Activated CD4-positive, alpha-beta T cell treated with anti-CD3 and anti-CD28 coated beads, Interleukin-2, amount 50 U/mL, for 24 hours (primary cell): Measurements from ENCODE around the gene RBMS3.
"Not testable (repeated sequence)": the region's sequence is repeated elsewhere in the genome, so short reads cannot be mapped to it uniquely, and the experiment has no call there.

Source experiments
- DNase-seq, 2 donors: peaks; one replicate each; pipeline ENCODE4 v3.0.0-alpha.2; 2020; ENCODE audit warnings: low read depth in 1 of 2, low spot score in 1 of 2

The RBMS3 gene

DNA sequence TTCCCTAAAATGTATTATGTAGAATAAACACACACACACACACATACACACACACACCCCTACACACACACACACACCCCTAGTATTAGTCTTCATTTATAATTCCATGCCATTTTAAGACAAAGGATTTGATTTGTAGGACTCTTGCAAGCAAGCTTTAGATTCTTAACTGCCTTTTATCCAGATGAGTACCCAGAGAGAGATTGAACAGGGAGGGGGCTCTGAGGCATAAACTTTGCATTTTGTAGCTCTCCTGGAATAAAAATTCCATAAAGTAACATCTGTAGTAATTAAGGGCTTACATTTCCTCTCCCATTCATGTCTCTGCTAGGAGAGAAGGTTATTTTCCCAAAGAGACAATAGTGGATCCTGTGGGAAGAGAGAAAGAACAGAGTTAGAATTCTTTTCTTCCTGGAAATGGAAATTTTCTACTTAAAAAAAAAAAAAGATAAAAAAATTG is 479.4 kb downstream of the RBMS3 start:
- DNase-seq = no peak

DNA sequence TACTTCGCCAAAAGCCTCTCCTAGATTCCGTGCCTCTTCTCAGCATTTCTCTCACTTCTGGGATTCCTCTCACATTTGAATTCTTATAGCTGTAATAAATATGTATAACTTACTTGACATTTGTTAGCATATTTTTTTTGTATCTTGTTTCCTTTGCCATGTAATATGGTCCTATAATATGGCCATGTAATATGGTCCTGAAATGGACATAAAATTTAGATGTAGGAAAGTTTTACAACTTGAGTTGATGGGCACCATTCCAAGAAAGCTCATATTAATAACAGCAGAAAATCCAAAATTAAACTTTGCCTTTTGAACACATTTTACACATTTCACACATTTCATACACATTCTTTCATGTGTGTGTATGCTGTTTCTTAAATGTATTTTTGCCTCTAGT is 480.6 kb downstream of the RBMS3 start:
- no peak for DNase-seq

DNA sequence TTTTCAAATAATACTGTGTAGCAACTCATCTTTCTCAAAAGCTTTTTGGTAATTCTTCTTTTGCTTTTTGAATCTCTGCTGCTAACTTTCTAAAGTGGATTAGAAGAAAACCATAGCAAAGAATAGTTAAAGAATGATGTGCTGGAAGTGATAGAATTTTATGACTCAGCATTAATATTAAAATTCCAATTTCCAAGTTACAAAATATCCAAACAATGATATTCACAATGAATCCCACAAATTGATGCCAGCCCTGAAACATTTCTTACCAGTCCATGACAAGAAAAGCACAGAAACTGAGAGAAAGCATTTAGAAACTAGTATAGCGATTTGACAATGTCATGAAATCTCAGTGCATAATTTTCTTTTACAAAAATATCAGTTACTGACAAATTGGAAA is 482.2 kb downstream of the RBMS3 start:
- no peak for DNase-seq

GRCh38 chr3:29764041-29764440 is 483.2 kb downstream of the RBMS3 start:
- no peak for DNase-seq

- DNase-seq = no peak
Observed at GRCh38 chr3:29764603-29765254, 483.9 kb downstream of the RBMS3 start.

- no peak for DNase-seq
Observed at GRCh38 chr3:29771602-29772001, 490.7 kb downstream of the RBMS3 start.

DNA sequence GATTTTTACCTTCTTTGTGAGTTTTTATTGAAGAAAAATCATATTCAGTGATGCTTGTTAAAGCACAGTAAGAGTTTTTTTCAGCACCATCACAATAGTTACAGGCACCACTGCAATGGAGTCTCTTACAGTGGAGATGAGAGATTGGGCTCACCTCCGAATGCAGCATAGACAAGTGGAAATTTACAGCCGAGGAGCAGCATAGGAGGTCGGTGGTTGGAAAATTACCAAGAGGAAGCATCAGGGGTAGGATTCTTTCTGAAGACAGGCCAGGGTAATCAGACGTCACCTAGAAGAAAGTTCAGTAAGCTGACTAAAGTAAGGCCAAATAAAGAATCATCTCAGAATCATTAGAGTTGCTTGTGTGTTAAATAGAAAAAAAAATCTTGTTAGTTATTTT is 491.6 kb downstream of the RBMS3 start:
- no peak for DNase-seq

GRCh38 chr3:29773481-29773880 is 492.6 kb downstream of the RBMS3 start:
- no peak for DNase-seq

- DNase-seq = no peak
Observed at GRCh38 chr3:29775340-29775739, 494.5 kb downstream of the RBMS3 start.

GRCh38 chr3:29777869-29778268 is 497.0 kb downstream of the RBMS3 start:
- DNase-seq = no peak

- no peak for DNase-seq
Observed at GRCh38 chr3:29789686-29790085, 508.8 kb downstream of the RBMS3 start.

DNA sequence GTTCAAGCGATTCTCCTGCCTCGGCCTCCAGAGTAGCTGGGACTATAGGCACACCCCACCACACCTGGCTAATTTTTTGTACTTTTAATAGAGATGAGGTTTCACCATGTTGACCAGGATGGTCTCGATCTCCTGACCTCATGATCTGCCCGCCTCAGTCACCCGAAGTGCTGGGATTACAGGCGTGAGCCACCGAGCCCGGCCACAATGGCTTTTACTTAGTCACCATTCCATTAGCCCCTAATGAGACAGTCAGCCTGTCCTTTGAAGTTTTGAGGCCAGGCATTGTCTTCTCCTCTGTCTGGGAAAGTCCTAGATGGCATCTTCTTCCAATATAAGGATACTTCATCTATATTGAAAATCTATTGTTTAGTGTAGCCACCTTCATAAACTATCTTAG is 515.9 kb downstream of the RBMS3 start:
- DNase-seq = no peak

GRCh38 chr3:29802057-29802456 is 521.2 kb downstream of the RBMS3 start:
- no peak for DNase-seq

DNA sequence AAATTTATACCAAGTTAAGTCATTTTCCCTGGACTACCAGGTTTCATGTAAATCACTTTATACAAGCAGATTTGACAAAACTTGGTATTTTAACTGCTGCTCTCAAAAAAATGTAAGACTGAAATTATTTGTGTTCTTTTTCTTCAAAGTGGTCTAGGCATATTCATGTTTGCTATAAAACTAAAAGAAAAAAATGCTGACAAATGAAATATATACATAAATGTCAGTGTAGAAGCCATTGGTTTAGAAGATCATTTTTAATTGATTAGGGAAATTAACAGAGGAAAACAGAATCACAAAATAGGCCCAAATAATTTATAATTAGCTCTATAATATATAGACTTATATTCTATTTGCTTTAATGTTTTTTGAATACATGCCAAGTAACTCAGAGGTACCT is 523.2 kb downstream of the RBMS3 start:
- no peak for DNase-seq

- DNase-seq = no peak
Observed at GRCh38 chr3:29805757-29806156, 524.9 kb downstream of the RBMS3 start.

DNA sequence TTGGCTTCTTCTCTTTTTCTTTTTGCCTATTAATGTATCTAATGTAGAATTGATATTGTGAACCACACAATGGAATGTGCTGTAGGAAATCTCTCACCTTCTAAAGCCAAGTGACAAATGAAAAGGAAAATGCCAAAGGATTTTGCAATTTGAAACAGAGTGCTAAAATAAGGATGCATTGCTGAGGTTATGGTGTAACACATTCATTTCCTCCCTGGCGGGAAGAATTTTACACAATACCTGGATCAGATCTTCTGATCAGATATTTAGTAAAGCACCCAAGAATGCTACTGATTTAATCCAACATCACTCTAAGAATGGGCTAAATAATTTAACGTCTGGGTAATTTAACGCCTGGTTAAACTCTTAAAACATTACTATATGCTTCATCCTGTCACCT is 527.5 kb downstream of the RBMS3 start:
- not testable (repeated sequence) for DNase-seq

DNA sequence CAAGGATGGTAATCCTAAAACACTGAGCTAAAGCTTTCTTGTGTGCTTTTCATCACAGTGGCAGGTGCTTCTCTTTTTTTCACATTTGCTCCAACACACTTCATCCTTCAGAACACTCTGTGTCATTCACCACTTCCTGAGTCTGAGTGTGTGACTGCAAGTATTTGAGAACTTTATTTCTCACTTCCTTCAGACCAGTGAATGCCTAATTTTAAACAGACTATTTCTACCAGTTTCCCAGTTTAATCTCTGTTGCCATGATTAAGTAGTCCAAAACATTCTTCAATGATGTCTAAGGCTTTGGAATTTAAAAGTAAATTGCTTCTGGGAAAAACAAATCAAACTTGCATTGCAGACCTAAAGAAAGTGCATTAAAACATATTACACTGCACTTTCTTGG is 541.2 kb downstream of the RBMS3 start:
- DNase-seq = no peak

GRCh38 chr3:29823233-29823632 is 542.4 kb downstream of the RBMS3 start:
- DNase-seq = no peak

DNA sequence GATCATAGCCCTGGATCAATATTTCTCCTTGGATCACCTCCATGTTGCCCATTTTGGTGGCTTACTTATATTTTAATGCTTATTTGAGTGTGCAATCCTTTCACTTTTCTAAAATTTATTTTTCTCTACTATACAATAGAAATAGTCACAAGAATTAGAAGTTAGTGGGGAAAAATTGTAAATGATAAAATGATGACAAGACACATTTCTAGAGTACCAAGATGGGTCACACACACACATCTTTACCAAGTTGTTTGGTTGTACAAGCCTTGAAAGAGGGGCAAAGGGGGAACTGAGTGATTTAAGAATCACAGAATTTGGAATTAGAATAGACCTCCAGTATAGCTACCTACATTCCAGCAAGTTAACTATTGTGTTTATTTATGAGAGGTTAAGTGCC is 545.8 kb downstream of the RBMS3 start:
- no peak for DNase-seq

DNA sequence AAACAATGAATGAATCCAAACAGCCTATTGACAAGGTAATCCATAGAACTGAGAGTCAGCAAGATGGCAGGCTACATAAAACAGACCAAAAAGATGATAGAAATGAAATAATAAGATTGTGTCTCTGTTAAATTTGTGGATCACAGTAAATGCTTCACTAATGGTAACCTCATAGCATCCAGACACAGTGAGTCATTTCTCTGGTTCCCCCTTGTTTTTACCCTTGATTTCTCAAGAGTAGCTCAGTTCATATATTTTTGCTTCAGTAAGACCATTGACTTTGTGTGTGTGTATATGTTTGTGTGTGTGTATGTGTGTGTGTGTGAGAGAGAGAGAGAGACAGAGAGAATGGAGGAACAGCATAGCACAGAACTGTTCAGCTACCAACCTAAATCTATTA is 546.9 kb downstream of the RBMS3 start:
- DNase-seq = no peak

GRCh38 chr3:29829340-29829739 is 548.5 kb downstream of the RBMS3 start:
- no peak for DNase-seq

- no peak for DNase-seq
Observed at GRCh38 chr3:29850641-29851040, 569.8 kb downstream of the RBMS3 start.

GRCh38 chr3:29852767-29853166 is 571.9 kb downstream of the RBMS3 start:
- no peak for DNase-seq
